Right cardiac atrium (tissue), 5 donors: Measurements from ENCODE around the gene PTPN13. TPM values are rescaled to one million over a fixed set of nuclear protein-coding genes. Genes with fewer than 3 reads are reported as not detected.
A peak's percentile ranks its signal among the peaks of the same experiment; 100 is the strongest.

Experiments used
- ATAC-seq, 2 donors: fragments of 200-7000 bp; cut with Tn5 transposase; one replicate each; pipeline versions ENCODE4 v1.8.0 to v1.9.1; 2020; ENCODE audit warnings: moderate library complexity in 2 of 2, mild to moderate bottlenecking in 1 of 2
- DNase-seq, 3 donors: peaks; one replicate each; pipeline ENCODE4 v3.0.0-alpha.2; 2020
- H3K27ac ChIP-seq: one replicate; pipeline ENCODE4 v1.5.1; 2013; ENCODE audit warnings: mild to moderate bottlenecking, low read length, control low read depth, moderate library complexity
- H3K27me3 ChIP-seq: one replicate; pipeline ENCODE4 v1.6.1; 2013; ENCODE audit not compliant: control insufficient read depth, insufficient read depth
- H3K4me1 ChIP-seq: one replicate; pipeline ENCODE4 v1.6.1; 2013; ENCODE audit warnings: low read length; ENCODE audit not compliant: control insufficient read depth, insufficient read depth
- H3K4me3 ChIP-seq: one replicate; pipeline ENCODE4 v1.5.1; 2013; ENCODE audit warnings: low read length, control low read depth
- H3K9me3 ChIP-seq: one replicate; pipeline ENCODE4 v1.6.1; 2013; ENCODE audit warnings: low read length; ENCODE audit not compliant: control insufficient read depth
- WGBS: extraction: QIAGEN DNeasy Blood & Tissue Kit; methylation state at CpG from one replicate; pipeline ENCODE4 v1.1.7; 2013; 5-methylcytosine and 5-hydroxymethylcytosine counted together
- intact Hi-C, 4 donors: fragments of 100-400 bp; cut with DNase I; formaldehyde crosslinking; loops; one replicate each; pipeline versions ENCODE4 v1.11.0 to v1.14.0; 2022 to 2023
- polyA plus RNA-seq: library from polyadenylated mRNA; stranded (reverse); fragments of 200-250 nt; gene quantifications from one replicate; pipeline ENCODE4 v1.2.3, GENCODE V29; 2013
- total RNA-seq, 4 donors: library from RNA; stranded (reverse); fragmentation: NEBNext Ultra II Directional; extraction: Animal tissue kit (Norgen Biotek cat#: 25700); gene quantifications; one replicate each; pipeline ENCODE4 v1.2.1, GENCODE V29; 2021
- donor health status: healthy with polysubstance abuse.
- donor health status: DM: no; HTN: yes; CAD: no.
- donor health status: DM: no; HTN: no; CAD: no.
- donor health status: DM: no; HTN: yes; CAD: no; lungs with severe emphysema.
- donor health status: DM: yes; HTN: yes; CAD: no.

Gene PTPN13
- total and polyA plus RNA-seq, 5 donors = 2.8 to 10.7 (median 8.9) TPM

DNA sequence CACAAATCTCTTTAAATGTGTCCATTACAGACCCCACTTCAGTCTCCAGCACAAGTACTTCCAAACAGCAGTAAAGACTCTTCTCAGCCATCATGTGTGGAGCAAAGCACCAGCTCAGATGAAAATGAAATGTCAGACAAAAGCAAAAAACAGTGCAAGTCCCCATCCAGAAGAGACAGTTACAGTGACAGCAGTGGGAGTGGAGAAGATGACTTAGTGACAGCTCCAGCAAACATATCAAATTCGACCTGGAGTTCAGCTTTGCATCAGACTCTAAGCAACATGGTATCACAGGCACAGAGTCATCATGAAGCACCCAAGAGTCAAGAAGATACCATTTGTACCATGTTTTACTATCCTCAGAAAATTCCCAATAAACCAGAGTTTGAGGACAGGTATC is 177.0 kb downstream of the PTPN13 start:
- no peaks in the 10 kb centered on the region for H3K27me3 ChIP-seq
- no peak for DNase-seq
- intact Hi-C loops = no loop called here
- H3K4me3 ChIP-seq = no peak overlapping the region
- WGBS = 75% methylated on average over 1 of the region's 1 CpG
- ATAC-seq = no peak
- H3K4me1 ChIP-seq = no peaks in the 10 kb centered on the region
- no peak overlapping the region for H3K27ac ChIP-seq
- H3K9me3 ChIP-seq = no peaks in the 10 kb centered on the region

DNA sequence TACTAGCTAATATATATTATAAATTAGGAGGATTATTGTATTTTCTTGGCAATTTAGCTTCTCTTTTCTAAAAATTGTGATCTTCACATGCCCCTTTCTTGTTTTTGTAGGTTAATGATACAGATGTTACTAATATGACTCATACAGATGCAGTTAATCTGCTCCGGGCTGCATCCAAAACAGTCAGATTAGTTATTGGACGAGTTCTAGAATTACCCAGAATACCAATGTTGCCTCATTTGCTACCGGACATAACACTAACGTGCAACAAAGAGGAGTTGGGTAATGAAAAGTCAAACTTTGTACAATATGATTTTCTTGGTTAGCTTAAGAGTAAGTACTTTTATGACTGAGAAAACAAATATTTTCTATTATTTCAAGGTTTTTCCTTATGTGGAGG is 180.9 kb downstream of the PTPN13 start:
- no peak for ATAC-seq
- H3K27me3 ChIP-seq = no peaks in the 10 kb centered on the region
- intact Hi-C loops = no loop called here
- DNase-seq = no peak
- 76% methylated on average over 4 of the region's 4 CpGs for WGBS
- H3K9me3 ChIP-seq = no peaks in the 10 kb centered on the region
- no peak overlapping the region for H3K4me3 ChIP-seq
- H3K4me1 ChIP-seq = no peaks in the 10 kb centered on the region
- no peak overlapping the region for H3K27ac ChIP-seq

DNA sequence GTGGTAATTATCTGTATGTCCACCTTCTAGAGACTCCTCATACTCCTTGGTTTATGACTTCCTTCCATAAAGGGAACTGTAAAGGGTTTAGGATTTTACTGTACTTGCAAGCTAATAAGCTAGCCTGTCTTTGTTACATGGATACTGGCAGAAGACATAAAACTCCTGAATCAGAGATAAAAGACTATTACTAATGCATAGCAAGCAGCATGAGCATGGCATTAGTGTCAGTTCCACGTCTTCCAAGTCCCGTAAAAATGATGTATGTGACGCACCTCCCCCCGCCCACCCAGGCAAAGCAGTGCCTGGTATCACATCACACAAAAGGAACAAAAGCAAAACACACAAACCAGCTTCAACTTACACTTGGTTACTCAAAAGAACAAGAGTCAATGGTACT is 184.1 kb downstream of the PTPN13 start:
- no peak overlapping the region for H3K27ac ChIP-seq

DNA sequence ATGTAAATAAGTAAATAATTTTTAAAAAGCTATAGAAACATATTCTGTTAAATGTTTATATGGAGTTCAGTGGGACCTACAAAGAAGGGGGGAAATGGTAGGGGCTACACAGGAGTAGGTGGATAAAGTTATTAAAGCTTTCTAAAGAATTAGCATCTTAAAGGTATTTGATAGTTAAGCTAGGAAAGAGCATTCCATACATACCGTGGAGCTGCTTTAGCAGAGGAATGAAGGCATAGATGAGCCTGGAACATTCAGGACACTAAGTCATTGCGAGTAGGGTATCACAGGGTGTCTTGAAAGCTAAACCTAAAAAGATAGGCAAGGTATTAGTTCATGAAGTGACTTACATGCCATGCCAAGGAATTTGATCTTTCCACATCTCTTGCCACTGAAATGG is 194.7 kb downstream of the PTPN13 start:
- 88% methylated on average over 2 of the region's 2 CpGs for WGBS
- DNase-seq (no peak), ATAC-seq (no peak)
- Histone ChIP-seq H3K4me3 (no peak overlapping the region), H3K27ac (no peak overlapping the region), H3K9me3 (no peaks in the 10 kb centered on the region), H3K27me3 (no peaks in the 10 kb centered on the region), H3K4me1 (no peaks in the 10 kb centered on the region)
- intact Hi-C loops = no loop called here

More for the DNA sequence above, 184.1 kb downstream of the PTPN13 start:
- ATAC-seq = no peak
- Histone ChIP-seq H3K4me1 (no peaks in the 10 kb centered on the region), H3K27me3 (no peaks in the 10 kb centered on the region), H3K4me3 (no peak overlapping the region), H3K9me3 (no peaks in the 10 kb centered on the region)
- intact Hi-C loops = no loop called here
- DNase-seq = no peak
- 94% methylated on average over 4 of the region's 4 CpGs for WGBS

DNA sequence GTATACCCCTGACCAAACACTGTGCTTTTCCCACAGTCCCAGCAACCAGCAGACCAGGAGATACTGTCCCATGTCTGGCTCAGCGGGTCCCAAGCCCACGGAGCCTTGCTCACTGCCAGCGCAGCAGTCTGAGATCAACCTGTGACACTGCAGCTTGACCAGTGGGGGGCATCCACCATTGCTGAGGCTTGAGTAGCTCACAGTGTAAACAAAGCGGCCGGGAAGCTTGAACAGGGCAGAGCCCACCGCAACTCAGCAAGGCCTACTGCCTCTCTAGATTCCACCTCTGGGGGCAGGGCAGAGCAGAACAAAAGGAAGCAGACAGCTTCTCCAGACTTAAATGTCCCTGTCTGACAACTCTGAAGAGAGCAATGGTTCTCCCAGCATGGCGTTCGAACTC is 197.0 kb downstream of the PTPN13 start:
- no peak overlapping the region for H3K27ac ChIP-seq
- no peak overlapping the region for H3K4me3 ChIP-seq
- DNase-seq (no peak), ATAC-seq (no peak)
- H3K9me3 ChIP-seq = no peaks in the 10 kb centered on the region
- no peaks in the 10 kb centered on the region for H3K27me3 ChIP-seq
- WGBS = 88% methylated on average over 8 of the region's 8 CpGs
- H3K4me1 ChIP-seq = no peaks in the 10 kb centered on the region
- intact Hi-C loops = no loop called here

DNA sequence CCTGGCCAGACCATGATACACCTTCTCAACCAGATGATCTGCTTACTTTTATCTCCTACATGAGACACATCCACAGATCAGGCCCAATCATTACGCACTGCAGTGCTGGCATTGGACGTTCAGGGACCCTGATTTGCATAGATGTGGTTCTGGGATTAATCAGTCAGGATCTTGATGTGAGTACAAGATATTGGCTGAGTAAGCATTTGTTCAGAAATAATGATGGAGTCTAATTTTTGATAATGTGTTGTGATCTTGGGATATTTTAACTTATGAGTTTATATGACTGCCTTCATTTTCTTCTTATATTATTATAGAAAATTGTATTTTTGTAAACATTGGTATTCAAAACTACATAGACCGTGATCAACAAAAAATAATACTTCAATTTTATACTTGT is 215.7 kb downstream of the PTPN13 start:
- 96% methylated on average over 3 of the region's 3 CpGs for WGBS
- intact Hi-C loops = no loop called here

GRCh38 chr4:86810847-86811246 is 216.7 kb downstream of the PTPN13 start:
- WGBS = 94% methylated on average over 3 of the region's 3 CpGs
- H3K27me3 ChIP-seq = no peaks in the 10 kb centered on the region
- no peaks in the 10 kb centered on the region for H3K4me1 ChIP-seq
- no peak overlapping the region for H3K27ac ChIP-seq
- H3K9me3 ChIP-seq = no peaks in the 10 kb centered on the region
- ATAC-seq = no peak
- no peak overlapping the region for H3K4me3 ChIP-seq
- DNase-seq = no peak
- intact Hi-C loops = no loop called here

More for the DNA sequence above, 215.7 kb downstream of the PTPN13 start:
- H3K9me3 ChIP-seq = no peaks in the 10 kb centered on the region
- no peak overlapping the region for H3K27ac ChIP-seq
- no peak for DNase-seq
- H3K27me3 ChIP-seq = no peaks in the 10 kb centered on the region
- H3K4me3 ChIP-seq = no peak overlapping the region
- no peak for ATAC-seq
- no peaks in the 10 kb centered on the region for H3K4me1 ChIP-seq

GRCh38 chr4:86815653-86816052 is 221.5 kb downstream of the PTPN13 start:
- intact Hi-C loops = no loop called here

DNA sequence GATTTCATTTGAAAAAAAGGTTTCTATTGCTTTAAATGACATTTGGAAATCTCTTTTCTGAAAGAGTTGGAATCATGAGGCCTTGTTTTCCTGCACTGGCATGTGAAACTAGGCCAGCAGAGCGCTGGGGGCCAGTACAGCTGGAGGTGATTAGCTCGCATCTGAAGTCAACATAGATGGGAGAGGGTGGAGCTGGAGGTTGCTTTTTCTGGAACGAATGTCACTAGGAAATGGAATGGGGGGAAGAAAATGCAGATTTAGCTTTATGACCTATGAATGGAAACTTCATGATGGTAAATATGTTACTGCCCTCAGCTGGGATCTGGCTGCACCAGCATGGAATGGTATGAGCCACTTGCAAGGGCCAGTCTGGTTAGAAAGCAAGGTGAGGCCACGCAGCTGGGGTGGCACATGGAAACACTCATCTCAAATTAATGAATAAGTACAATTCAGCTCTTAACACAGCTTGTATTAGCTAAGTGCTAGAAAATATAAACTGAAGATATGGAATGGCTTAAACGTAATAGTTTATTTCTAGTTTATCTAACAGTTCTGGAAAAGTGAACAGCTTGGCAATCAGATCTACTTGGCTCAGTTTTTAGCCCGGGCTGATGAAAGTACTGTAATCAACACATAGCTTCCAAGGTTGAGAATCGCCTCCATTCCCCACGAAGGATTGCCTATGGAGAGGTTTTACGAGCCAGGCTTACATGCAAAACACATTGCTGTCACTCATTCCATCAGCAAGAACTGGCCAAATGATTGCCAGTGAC is 222.6 kb downstream of the PTPN13 start:
- DNase-seq (peak; percentile 19 to 65 (median 60)), ATAC-seq (peak in 1 of 2 donors; percentile 57)
- H3K4me3 ChIP-seq = no peak overlapping the region
- H3K27me3 ChIP-seq = no peaks in the 10 kb centered on the region
- WGBS = 60% methylated on average over 9 of the region's 9 CpGs
- H3K4me1 ChIP-seq = no peaks in the 10 kb centered on the region
- H3K9me3 ChIP-seq = no peaks in the 10 kb centered on the region
- H3K27ac ChIP-seq = no peak overlapping the region
- intact Hi-C loops = no loop called here

More at GRCh38 chr4:86815653-86816052, 221.5 kb downstream of the PTPN13 start:
- DNase-seq (no peak), ATAC-seq (no peak)
- H3K27me3 ChIP-seq = no peaks in the 10 kb centered on the region
- H3K4me1 ChIP-seq = no peaks in the 10 kb centered on the region
- H3K27ac ChIP-seq = no peak overlapping the region
- WGBS = 90% methylated on average over 1 of the region's 1 CpG
- no peaks in the 10 kb centered on the region for H3K9me3 ChIP-seq
- no peak overlapping the region for H3K4me3 ChIP-seq

DNA sequence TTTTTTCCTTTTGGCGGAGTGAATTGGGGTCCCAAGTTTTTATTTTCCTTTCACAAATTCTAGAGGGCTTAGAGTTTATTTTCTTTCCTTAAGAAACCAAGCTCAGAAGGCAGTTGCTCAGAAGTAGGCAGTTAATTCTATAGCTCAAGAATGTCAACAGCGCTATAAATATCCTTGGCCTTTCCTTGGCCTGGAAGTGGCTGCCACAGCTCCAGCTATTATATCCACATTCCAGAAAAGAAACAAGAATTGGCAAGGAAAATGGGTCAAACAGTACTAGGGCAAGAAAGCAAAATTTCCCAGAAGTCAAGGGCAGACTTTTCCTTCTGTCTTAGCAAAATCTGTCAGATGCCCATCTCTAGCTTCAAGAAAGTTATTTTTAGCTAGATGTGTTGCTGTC is 224.1 kb downstream of the PTPN13 start:
- no peak for ATAC-seq
- no peak overlapping the region for H3K4me3 ChIP-seq
- no peak overlapping the region for H3K27ac ChIP-seq
- intact Hi-C loops = no loop called here
- no peak for DNase-seq
- no peaks in the 10 kb centered on the region for H3K9me3 ChIP-seq
- WGBS = 95% methylated on average over 2 of the region's 2 CpGs
- H3K4me1 ChIP-seq = no peaks in the 10 kb centered on the region
- H3K27me3 ChIP-seq = no peaks in the 10 kb centered on the region

GRCh38 chr4:86818841-86819240 is 224.7 kb downstream of the PTPN13 start:
- DNase-seq (no peak), ATAC-seq (no peak)
- H3K27ac ChIP-seq = no peak overlapping the region
- no peaks in the 10 kb centered on the region for H3K9me3 ChIP-seq
- H3K27me3 ChIP-seq = no peaks in the 10 kb centered on the region
- no peak overlapping the region for H3K4me3 ChIP-seq
- intact Hi-C loops = no loop called here
- no peaks in the 10 kb centered on the region for H3K4me1 ChIP-seq
- 94% methylated on average over 3 of the region's 3 CpGs for WGBS

DNA sequence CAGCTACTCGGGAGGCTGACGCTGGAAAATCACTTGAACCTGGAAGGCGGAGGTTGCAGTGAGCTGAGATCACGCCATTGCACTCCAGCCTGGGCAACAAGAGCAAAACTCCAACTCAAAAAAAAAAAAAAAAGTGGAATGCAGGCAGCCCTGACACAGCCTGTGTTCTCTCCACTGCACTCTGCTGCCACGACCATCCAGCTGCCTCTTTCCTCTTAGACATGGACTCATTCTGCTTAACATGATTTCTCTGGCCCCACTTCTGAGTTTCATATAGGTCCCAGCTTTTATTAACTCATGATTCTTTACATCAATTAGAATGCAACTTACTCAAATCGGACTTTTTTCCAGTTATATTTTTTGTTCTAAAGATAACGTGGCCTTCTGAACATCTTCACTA is 225.4 kb downstream of the PTPN13 start:
- H3K4me3 ChIP-seq = no peak overlapping the region
- intact Hi-C loops = no loop called here
- DNase-seq (no peak), ATAC-seq (no peak)
- H3K4me1 ChIP-seq = no peaks in the 10 kb centered on the region
- H3K9me3 ChIP-seq = no peaks in the 10 kb centered on the region
- no peaks in the 10 kb centered on the region for H3K27me3 ChIP-seq
- WGBS = 90% methylated on average over 7 of the region's 7 CpGs
- no peak overlapping the region for H3K27ac ChIP-seq
